ENCODE measurements around the gene KAZN.

The KAZN gene

GRCh38 chr1:14840374-14840773, 241.9 kb downstream of the KAZN start:
- no peak for FAIRE-seq

- no peak for FAIRE-seq
These were observed 243.0 kb downstream of the KAZN start for GRCh38 chr1:14841456-14841855.

- no peak for FAIRE-seq
These were observed 243.5 kb downstream of the KAZN start for GRCh38 chr1:14841951-14842350.

- no peak for FAIRE-seq
These were observed 243.9 kb downstream of the KAZN start for GRCh38 chr1:14842361-14842760.

GRCh38 chr1:14842891-14843290, 244.4 kb downstream of the KAZN start:
- no peak for FAIRE-seq

- no peak for FAIRE-seq
These were observed 245.0 kb downstream of the KAZN start for GRCh38 chr1:14843525-14843924.

- FAIRE-seq, result no peak
These were observed 245.9 kb downstream of the KAZN start for GRCh38 chr1:14844356-14844755.

GRCh38 chr1:14844923-14845617, 246.6 kb downstream of the KAZN start:
- no peak for FAIRE-seq

- no peak for FAIRE-seq
These were observed 247.4 kb downstream of the KAZN start for GRCh38 chr1:14845851-14846250.

- no peak for FAIRE-seq
These were observed 248.2 kb downstream of the KAZN start for GRCh38 chr1:14846688-14847087.

GRCh38 chr1:14848203-14848602, 249.7 kb downstream of the KAZN start:
- FAIRE-seq, result no peak

GRCh38 chr1:14848625-14849024, 250.1 kb downstream of the KAZN start:
- FAIRE-seq, result no peak

GRCh38 chr1:14849038-14849437, 250.6 kb downstream of the KAZN start:
- no peak for FAIRE-seq

GRCh38 chr1:14850563-14850962, 252.1 kb downstream of the KAZN start:
- no peak for FAIRE-seq

GRCh38 chr1:14851760-14852159, 253.3 kb downstream of the KAZN start:
- no peak for FAIRE-seq

GRCh38 chr1:14852291-14852690, 253.8 kb downstream of the KAZN start:
- no peak for FAIRE-seq

GRCh38 chr1:14853518-14853917, 255.0 kb downstream of the KAZN start:
- FAIRE-seq, result no peak

- no peak for FAIRE-seq
These were observed 256.8 kb downstream of the KAZN start for GRCh38 chr1:14855268-14855667.

- no peak for FAIRE-seq
These were observed 257.3 kb downstream of the KAZN start for GRCh38 chr1:14855801-14856200.

- no peak for FAIRE-seq
These were observed 259.1 kb downstream of the KAZN start for GRCh38 chr1:14857436-14858195.

GRCh38 chr1:14862114-14862771, 263.8 kb downstream of the KAZN start:
- no peak for FAIRE-seq

GRCh38 chr1:14865106-14865505, 266.6 kb downstream of the KAZN start:
- FAIRE-seq, result no peak

- no peak for FAIRE-seq
These were observed 268.6 kb downstream of the KAZN start for GRCh38 chr1:14866911-14867612.

Measured in islet of Langerhans (tissue), 1 donor.